GM21717 (cell line): ENCODE results near the gene MFSD2B.
A peak's percentile ranks its signal among the peaks of the same experiment; 100 is the strongest.
"Not testable (repeated sequence)": the region's sequence is repeated elsewhere in the genome, so short reads cannot be mapped to it uniquely, and the experiment has no call there.

Experiments used
- ATAC-seq: cut with Tn5 transposase; IDR thresholded peaks from one replicate; pipeline ENCODE4 v1.9.1; 2021; ENCODE audit warnings: mild to moderate bottlenecking, moderate library complexity; ENCODE audit not compliant: unreplicated experiment

MFSD2B gene

GRCh38 chr2:24018241-24018640 is 8.4 kb downstream of the MFSD2B start:
- no peak for ATAC-seq

- ATAC-seq: no peak
These were observed 9.8 kb downstream of the MFSD2B start for GRCh38 chr2:24019729-24020128.

GRCh38 chr2:24020244-24020643 is 10.4 kb downstream of the MFSD2B start:
- no peak for ATAC-seq

- ATAC-seq: no peak
These were observed 11.5 kb downstream of the MFSD2B start for GRCh38 chr2:24021122-24021998.

GRCh38 chr2:24022324-24022974 is 12.6 kb downstream of the MFSD2B start:
- no peak for ATAC-seq

GRCh38 chr2:24022975-24023575 is 13.2 kb downstream of the MFSD2B start:
- no peak for ATAC-seq

GRCh38 chr2:24024018-24024417 is 14.1 kb downstream of the MFSD2B start:
- ATAC-seq: no peak

- ATAC-seq: no peak
These were observed 15.2 kb downstream of the MFSD2B start for GRCh38 chr2:24024996-24025663.

- ATAC-seq: no peak
These were observed 16.3 kb downstream of the MFSD2B start for GRCh38 chr2:24026233-24026632.

- ATAC-seq: no peak
These were observed 29.1 kb downstream of the MFSD2B start for GRCh38 chr2:24038786-24039499.

- ATAC-seq: no peak
These were observed 30.6 kb downstream of the MFSD2B start for GRCh38 chr2:24040511-24040910.

GRCh38 chr2:24043133-24043532 is 33.2 kb downstream of the MFSD2B start:
- ATAC-seq: not testable (repeated sequence)

GRCh38 chr2:24045511-24046508 is 35.9 kb downstream of the MFSD2B start:
- no peak for ATAC-seq

GRCh38 chr2:24046599-24046929 is 36.7 kb downstream of the MFSD2B start:
- ATAC-seq: no peak

GRCh38 chr2:24046930-24047702 is 37.2 kb downstream of the MFSD2B start, which contains the start of gene WDCP:
TSS of gene WDCP (minus strand) at chr2:24047391. CDS start at chr2:24039494, 7,897 bp downstream.
- ATAC-seq: peak; percentile 99

- no peak for ATAC-seq
These were observed 37.8 kb downstream of the MFSD2B start for GRCh38 chr2:24047703-24048033.

GRCh38 chr2:24048769-24049484 is 39.0 kb downstream of the MFSD2B start:
- no peak for ATAC-seq

GRCh38 chr2:24049485-24050021 is 39.7 kb downstream of the MFSD2B start, which contains the start of gene FKBP1B:
TSS of gene FKBP1B (plus strand) at chr2:24049741. CDS start at chr2:24049850, 109 bp downstream.
- ATAC-seq: no peak
